NCI-H2171 treated with DMSO at 0.1 percent for 48 hours (cell line): ENCODE measurements around the gene C16orf89.
A peak's percentile ranks its signal among the peaks of the same experiment; 100 is the strongest.
"Not testable (repeated sequence)": the region's sequence is repeated elsewhere in the genome, so short reads cannot be mapped to it uniquely, and the experiment has no call there.

Experiments
- DNase-seq: peaks from one replicate; lab custom pipeline; 2025; lab: John Stamatoyannopoulos, UW

The C16orf89 gene

GRCh38 chr16:5060073-5060641 is 5.6 kb downstream of the C16orf89 start:
- DNase-seq, result no peak

DNA sequence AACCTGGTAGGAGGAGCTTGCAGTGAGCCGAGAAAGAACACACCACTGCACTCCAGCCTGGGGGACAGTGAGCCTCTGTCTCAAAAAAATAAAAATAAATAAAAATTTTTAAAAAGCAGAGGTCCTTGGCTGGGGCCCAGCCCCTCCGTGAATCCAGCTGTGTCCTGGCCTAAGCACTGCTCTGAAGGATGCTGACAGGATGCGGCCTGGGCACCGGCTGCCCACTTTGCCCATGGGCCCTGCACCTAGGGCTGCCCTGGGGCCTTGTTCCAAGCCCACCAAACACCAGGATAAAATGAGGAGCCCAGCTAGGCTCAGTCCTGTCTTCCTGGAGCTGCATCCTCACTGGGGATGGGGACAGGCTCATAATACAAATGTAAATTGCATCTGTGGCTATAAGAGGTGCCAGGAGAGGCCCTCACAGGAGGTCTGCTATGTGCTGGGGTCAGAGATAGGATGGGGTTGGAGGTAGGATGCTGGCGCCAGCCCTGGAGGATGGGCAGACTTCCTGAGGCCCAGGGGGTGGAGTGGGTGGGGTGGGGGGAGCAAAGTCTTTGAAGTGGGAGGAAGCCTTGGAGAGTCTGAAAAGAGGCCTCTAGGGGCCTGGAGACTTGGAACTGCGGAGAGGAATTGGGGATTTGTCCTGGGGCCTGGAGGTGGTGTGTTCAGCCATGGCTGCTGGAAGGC is 6.2 kb downstream of the C16orf89 start:
- no peak for DNase-seq

DNA sequence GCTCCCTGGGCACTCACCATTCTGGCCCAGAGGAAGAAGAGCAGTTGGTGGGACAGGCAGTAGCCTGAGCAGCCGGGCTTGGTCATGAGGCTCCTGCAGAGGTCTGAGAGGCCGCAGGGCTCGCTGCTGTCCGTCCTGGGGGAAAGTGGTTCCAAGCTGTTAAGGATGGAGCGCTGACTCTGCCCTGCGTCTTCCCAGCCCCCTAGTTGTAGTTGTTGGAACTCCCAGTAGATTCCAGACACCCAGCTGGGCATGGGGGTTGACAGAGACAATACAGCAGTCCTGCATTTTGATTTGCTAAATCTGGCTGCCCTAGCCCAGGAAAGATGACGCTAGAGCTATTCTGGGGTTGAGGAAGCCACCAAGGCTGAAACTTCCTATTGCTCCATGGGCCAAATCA is 7.3 kb downstream of the C16orf89 start:
- no peak for DNase-seq

GRCh38 chr16:5056352-5056751 is 9.4 kb downstream of the C16orf89 start:
- no peak for DNase-seq

GRCh38 chr16:5054876-5055865 is 10.6 kb downstream of the C16orf89 start:
- no peak for DNase-seq

DNA sequence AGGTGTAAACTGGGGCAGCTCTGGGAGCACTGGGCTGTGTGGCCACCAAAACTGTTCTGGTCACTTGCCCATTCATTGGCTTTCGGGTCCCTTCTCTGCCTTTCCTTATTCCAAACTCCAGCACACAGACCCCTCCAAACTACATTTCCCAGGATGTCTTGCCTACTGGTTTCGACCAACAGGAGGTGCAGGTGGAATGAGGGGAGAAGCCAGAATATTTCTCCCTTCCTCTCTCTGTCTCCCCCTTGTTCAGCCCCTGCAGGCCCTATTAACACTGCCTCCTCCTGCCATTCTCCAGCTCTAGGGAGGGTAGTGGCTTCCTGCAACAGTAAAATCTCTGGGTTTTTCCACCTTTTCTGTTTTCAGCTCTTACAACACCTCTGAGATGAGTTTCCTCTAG is 18.8 kb downstream of the C16orf89 start:
- no peak for DNase-seq

GRCh38 chr16:5045499-5046115 is 20.1 kb downstream of the C16orf89 start:
- DNase-seq, result no peak

- not testable (repeated sequence) for DNase-seq
Observed at GRCh38 chr16:5044581-5044980, 21.2 kb downstream of the C16orf89 start.

DNA sequence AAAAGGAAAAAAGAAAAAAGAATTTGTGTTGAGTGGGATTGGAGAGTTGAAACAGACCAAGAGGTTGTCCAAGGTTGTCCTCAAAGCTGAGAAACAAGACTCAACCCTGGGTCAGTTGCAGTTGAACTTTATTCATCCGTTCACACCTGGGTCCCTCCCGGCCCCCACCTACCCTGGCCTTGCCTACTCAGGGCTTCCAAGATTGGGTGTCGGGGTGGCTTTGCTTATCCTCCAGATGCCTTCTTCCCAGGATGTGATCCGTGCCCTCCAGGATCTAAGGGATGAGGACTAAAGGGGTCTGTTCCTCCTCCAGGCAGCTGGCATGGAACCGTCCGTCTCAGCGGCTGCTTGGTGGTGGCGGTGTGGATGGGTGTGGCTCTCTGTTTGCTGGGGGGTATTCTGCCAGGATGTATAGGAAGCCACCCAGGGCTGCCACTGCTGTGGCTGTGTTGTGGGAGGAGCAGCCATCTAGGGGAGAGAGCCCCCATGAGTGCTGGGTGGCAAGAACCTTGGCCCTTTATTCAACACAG is 21.7 kb downstream of the C16orf89 start:
- no peak for DNase-seq

GRCh38 chr16:5042574-5043171 is 23.1 kb downstream of the C16orf89 start:
- no peak for DNase-seq

DNA sequence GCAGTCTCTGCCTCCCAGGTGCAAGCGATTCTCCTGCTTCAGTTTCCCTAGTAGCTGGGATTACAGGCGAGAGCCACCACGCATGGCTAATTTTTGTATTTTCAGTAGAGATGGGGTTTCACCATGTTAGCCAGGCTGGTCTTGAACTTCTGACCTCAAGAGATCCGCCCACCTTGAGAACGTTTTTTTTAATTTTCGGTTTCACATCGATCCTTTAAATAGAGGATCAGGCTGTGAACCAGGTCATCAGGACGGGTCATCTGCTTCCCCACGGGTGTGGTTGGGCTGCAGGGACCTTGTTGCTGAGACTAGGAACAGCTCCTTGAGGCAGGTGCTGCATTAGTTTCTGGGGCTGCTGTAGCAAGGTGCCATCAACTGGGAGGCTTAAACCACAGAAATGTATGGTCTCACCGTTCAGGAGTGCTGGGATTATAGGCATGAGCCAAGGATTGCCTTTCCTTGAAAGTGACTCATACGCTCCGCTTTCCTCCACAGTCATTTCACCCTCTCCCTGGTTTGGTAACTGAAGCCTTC is 24.1 kb downstream of the C16orf89 start:
- no peak for DNase-seq

DNA sequence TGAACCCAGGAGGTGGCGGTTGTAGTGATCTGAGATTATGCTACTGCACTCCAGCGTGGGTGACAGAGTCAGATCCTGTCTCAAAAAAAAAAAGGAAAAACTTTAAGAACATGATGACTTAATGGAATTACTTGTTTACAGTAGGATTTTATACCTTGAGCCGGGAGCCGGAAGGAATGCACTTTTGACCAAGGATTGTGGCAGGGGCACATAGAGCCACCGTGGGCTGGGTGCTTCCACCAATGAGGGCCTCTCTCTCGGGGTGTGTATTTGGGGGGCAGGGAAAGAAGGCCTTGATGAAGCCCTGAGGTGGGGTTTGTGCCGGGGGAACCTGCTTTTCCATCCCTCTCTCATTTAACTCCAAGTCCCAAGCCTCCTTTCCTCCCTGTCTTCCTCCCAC is 25.3 kb downstream of the C16orf89 start:
- DNase-seq, result no peak

GRCh38 chr16:5036228-5037156 is 29.3 kb downstream of the C16orf89 start:
- DNase-seq, result peak; percentile 46

GRCh38 chr16:5035909-5036227 is 29.9 kb downstream of the C16orf89 start:
- DNase-seq, result no peak

- DNase-seq, result no peak
Observed at GRCh38 chr16:5034167-5034523, 31.6 kb downstream of the C16orf89 start.

GRCh38 chr16:5033256-5034166 is 32.2 kb downstream of the C16orf89 start, which contains the start of gene NAGPA:
Gene NAGPA (minus strand): TSS chr16:5033935. CDS start chr16:5033914, 21 bp downstream.
- DNase-seq, result peak; percentile 78

DNA sequence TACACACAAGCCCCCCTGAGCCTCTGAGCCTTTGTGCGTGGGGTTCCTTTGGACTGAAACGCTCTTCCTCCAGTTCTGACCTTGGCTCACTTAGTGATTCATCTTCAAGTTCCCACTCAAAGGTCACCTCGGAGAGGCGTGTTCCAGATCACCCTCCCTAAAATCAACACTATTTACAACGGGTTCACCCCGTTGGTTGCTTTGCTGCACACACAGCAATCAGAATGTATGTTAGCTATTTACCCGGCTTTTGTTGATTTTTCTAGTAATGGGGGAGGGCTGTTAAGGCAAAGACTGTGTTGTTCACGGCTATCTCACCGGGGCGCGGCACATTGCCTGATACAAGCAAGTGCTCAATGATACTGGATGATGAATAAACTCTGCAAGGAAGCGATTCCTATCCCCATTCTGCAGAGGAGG is 33.0 kb downstream of the C16orf89 start:
- no peak for DNase-seq

GRCh38 chr16:5031601-5032000 is 34.2 kb downstream of the C16orf89 start:
- no peak for DNase-seq

GRCh38 chr16:5030251-5030870 is 35.4 kb downstream of the C16orf89 start:
- no peak for DNase-seq
